MG63 (cell line): ENCODE measurements around the gene PLK2. TPM values are rescaled to one million over a fixed set of nuclear protein-coding genes. Genes with fewer than 3 reads are reported as not detected.

ENCODE experiments used
- DNase-seq: peaks from one replicate; pipeline ENCODE4 v3.0.0-alpha.2; 2020
- H3K27me3 ChIP-seq: fragments of 250-450 bp; sonication (Bioruptor Pico); 2 replicates; pipeline ENCODE4 v1.5.1; 2020; ENCODE audit warnings: mild to moderate bottlenecking, moderate library complexity
- H3K36me3 ChIP-seq: fragments of 250-450 bp; sonication (Bioruptor Pico); 2 replicates; pipeline ENCODE4 v1.5.1; 2020; ENCODE audit warnings: mild to moderate bottlenecking, moderate library complexity
- H3K4me3 ChIP-seq: fragments of 250-450 bp; sonication (Bioruptor Pico); 2 replicates; pipeline ENCODE4 v1.5.1; 2020; ENCODE audit warnings: mild to moderate bottlenecking, moderate library complexity
- H3K9me3 ChIP-seq: fragments of 250-450 bp; sonication (Bioruptor Pico); 2 replicates; pipeline ENCODE4 v1.5.1; 2020; ENCODE audit warnings: mild to moderate bottlenecking, moderate library complexity
- total RNA-seq: library from RNA; depleted of rRNA; stranded (reverse); fragments of >200 nt; shearing (Covaris generic); gene quantifications from 2 replicates; pipeline ENCODE4 v1.2.3, GENCODE V29; 2014; ENCODE audit warnings: low replicate concordance

The PLK2 gene
- total RNA-seq, 1 experiment from 2014 or later = 575 TPM

DNA sequence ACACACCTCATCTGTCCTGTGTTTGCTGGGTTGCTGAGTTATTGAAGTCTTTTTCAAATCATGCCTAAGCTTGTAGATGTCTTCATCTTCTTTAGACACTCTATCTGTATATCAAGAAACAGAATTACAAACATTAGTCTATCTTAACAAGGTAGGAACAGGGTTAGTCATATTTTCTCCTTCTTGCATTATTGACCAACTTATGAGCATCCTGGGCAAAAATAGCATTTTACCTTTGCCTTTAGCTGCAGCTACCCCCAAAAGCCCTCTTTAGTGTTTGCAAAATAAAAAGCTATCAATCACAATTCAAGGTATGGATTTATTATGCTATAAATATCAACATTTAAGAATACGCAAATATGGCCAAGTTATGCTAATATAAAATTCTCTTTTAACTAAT, 3.4 kb downstream of the PLK2 start:
- peaks cover 79% of the 10 kb centered on the region for H3K36me3 ChIP-seq
- no peaks in the 10 kb centered on the region for H3K27me3 ChIP-seq
- no peak for DNase-seq
- H3K9me3 ChIP-seq = no peaks in the 10 kb centered on the region
- peak overlapping the region; percentile 94 for H3K4me3 ChIP-seq

DNA sequence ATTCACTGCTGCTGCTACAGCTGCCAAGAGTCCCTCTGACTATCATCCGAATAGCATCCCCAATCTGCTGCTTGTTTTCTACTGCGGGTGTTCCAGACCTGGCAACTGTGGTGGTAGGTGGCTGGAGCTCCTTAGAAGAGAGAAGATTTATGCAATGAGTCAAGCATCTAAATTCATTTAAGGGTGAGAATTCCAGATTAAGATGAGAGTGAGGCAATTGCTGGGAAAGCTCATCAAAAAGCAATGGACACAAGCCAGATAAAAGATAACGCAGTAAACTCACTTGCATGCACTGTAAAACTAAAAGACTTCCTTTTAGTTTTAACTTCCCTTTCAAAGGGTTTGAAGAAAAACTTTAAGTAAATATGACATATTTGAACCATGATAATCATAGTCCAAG, 3.9 kb downstream of the PLK2 start:
- peak overlapping the region; percentile 94 for H3K4me3 ChIP-seq
- DNase-seq = no peak
- H3K36me3 ChIP-seq = peaks cover 83% of the 10 kb centered on the region
- H3K27me3 ChIP-seq = no peaks in the 10 kb centered on the region
- no peaks in the 10 kb centered on the region for H3K9me3 ChIP-seq

DNA sequence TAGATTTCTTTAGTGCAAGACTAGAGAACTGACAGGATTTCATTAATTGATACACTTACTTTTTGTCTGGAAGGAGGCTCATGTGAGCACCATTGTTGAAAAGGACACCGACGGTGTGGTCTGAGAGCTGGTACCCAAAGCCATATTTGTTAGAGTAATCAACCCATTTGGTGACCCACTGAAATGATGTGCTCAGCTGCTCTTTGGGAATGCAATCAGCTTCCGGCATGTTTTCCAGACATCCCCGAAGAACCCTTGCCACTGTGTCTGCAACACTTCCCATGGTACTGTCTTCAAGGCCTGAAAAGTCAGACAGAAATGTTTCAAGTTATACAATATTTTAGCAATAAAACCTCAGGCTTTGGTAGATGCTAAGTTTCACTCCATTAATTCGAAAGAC, 4.4 kb downstream of the PLK2 start:
- Histone ChIP-seq H3K9me3 (no peaks in the 10 kb centered on the region), H3K27me3 (no peaks in the 10 kb centered on the region), H3K36me3 (peaks cover 87% of the 10 kb centered on the region), H3K4me3 (peak overlapping the region; percentile 94)
- DNase-seq = no peak

DNA sequence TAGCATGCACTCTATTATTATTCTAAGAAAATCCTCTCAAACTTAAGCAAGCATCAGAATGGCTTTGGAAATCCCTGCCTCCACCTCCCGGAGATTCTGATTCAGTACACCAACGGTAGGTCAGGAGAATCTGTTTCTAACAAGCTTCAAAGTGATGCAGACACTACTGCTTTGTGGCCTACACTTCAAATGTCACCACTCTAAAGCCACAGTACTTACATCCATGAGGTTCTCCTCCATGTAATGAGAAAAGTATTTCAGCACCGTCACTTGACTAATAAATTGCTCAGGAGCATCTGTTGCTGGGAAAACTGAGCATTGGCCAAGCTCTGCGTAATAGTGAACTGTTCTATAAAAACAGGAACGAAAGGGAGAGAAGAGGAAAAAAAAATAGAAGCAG, 4.8 kb downstream of the PLK2 start:
- Histone ChIP-seq H3K27me3 (no peaks in the 10 kb centered on the region), H3K36me3 (peaks cover 92% of the 10 kb centered on the region), H3K4me3 (peak overlapping the region; percentile 94), H3K9me3 (no peaks in the 10 kb centered on the region)
- DNase-seq = no peak

DNA sequence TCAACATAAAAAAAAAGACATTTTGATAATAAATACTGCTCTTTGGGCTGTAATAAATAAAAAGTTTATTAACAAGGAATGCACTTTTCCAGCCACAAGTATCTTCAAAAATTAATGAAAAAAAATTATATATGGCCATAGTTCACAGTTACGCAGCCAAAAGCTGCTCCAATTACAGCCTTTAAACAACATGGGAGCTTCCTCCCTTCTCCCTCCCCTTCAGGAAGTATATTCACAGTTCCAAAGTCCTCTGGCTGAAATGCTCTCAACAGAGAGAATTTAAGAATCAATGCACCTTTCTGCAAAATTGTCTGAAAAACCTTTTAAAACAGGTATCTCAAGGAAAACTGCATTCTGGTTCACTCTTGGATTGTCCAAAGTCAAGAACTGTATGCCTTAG, 5.9 kb downstream of the PLK2 start:
- Histone ChIP-seq H3K27me3 (no peaks in the 10 kb centered on the region), H3K4me3 (peak overlapping the region; percentile 94), H3K9me3 (no peaks in the 10 kb centered on the region), H3K36me3 (peaks cover 98% of the 10 kb centered on the region)
- DNase-seq = no peak

DNA sequence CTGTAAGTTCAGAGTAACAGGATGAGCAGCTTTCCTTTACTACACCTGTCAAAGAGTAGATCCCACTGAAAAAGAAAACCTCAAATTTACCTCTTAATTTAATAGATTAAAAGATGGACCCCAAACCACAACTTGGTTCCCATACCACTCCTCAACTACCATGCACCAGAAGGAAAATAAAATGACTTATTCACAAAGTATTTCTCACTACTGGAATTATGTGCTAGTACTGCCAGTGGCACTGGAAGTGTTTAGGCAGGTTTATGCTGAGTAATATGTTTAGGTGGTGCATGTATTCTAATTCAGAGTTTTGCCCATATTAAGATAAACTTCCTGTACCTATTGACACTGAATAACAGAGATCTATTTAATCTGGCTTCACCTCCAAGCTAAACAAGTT, 6.6 kb downstream of the PLK2 start:
- Histone ChIP-seq H3K4me3 (peak overlapping the region; percentile 94), H3K9me3 (no peaks in the 10 kb centered on the region), H3K36me3 (peaks cover 99% of the 10 kb centered on the region), H3K27me3 (no peaks in the 10 kb centered on the region)
- DNase-seq = no peak

DNA sequence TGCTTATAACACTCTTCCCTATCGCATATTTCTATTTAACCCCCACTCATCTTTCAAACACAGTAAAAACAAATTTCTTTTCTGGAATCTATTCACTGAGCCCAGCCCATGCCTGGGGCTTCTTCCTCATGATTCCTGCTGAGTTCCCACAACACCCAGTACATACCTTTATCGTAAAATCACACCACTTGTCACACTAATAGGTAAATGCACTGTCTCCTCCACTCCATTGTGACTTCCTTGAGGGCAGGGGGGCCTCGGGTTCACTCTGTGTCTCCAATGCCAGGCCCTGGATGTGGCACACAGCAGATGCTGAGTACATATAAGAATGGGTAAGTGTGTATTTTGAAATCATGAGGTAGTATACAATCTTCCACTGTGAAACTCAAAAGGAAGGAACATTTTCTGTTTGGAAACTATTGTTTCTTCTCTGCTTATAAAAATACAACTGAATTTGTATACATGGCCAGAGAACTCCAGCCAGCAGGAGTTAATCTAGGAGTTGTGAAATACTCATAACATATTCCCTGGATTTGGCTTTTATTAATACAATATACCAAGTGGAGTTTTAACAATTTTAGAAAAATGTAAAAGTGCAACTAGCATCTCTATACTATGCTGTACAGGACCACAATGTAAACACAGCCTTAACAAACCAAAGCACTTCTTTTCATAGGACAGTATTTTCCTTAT, 7.2 kb downstream of the PLK2 start:
- Histone ChIP-seq H3K36me3 (peaks cover 99% of the 10 kb centered on the region), H3K4me3 (peak overlapping the region; percentile 94), H3K27me3 (no peaks in the 10 kb centered on the region), H3K9me3 (no peaks in the 10 kb centered on the region)
- DNase-seq = no peak

DNA sequence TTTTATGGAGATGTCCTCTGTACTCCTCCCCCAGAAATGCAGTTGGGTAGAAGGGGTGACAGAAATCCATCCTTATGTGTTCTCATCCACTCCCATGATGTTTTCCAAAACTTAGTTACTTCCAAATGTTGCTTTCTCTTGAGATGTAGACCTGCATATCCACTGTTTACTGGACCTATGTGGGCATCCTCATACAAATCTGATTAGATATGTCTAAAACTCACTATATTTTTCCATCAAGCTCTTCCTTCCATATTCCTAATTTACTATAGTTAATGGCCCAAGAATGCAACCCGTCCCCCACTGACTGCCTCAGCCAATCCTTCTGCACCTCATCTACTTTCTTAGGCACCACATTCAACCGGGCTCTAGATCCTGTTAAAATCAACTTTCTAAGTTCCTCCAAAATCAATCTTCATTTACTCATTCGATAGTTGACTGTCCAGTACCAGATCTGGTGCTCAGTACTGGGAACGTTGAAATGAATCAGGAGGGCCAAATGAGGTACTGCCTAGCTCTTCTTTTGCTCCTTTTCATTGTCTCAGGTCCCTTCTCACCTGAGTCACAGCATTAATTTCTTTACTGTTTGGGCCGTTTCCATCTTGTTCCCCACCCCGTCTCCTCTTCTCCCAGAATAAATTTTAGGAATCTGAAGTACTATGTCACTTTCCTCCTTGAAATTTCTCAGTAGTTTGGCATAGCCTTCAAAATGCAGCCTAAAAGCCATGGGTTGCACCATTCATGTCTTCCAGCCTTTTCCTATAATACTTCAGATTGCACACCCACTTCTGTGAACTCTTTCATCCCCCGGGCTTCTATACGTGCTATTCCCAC, 7.9 kb downstream of the PLK2 start:
- DNase-seq = no peak
- Histone ChIP-seq H3K36me3 (peaks cover 97% of the 10 kb centered on the region), H3K27me3 (no peaks in the 10 kb centered on the region), H3K9me3 (no peaks in the 10 kb centered on the region; the same call in 1 of the 2 replicates), H3K4me3 (peak overlapping the region; percentile 94)

DNA sequence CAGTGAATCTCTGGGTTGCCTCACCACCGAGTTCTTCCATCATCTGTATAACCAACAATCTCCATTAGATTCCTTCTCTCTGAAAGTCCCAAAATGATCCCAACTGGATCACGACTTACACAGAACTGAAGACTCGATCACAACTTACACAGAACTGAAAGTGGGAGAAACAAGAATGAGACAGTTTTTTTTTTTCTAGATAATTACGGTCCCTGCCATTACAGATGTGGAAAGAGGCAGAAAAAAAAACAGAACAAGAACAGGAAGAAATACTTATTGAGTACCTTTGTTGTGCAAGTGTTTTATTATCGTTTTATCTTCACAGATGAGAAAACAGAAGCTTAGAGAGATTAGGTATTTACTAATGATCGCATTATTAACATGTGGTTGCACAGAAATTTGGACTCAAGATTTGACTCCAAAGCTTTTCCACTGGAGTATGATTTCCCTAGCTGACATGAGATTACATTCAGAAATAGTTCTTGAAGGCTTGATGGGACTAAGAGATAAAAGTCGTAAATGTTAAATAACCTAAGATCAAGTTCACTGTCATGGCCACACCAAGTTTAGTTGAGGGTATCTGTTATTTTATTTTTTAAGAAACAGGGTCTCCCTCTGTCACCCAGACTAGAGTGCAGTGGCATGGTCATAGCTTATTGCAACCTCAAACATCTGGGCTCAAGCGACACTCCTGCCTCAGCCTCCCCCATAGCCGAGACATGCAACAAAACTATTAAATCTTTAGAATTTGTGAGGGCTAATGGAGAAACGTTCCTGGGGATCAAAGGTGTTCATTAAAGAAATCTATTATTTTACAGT, 8.9 kb downstream of the PLK2 start:
- peaks cover 3% of the 10 kb centered on the region for H3K9me3 ChIP-seq
- no peak overlapping the region for H3K4me3 ChIP-seq
- no peak for DNase-seq
- H3K27me3 ChIP-seq = no peaks in the 10 kb centered on the region
- peaks cover 97% of the 10 kb centered on the region for H3K36me3 ChIP-seq

DNA sequence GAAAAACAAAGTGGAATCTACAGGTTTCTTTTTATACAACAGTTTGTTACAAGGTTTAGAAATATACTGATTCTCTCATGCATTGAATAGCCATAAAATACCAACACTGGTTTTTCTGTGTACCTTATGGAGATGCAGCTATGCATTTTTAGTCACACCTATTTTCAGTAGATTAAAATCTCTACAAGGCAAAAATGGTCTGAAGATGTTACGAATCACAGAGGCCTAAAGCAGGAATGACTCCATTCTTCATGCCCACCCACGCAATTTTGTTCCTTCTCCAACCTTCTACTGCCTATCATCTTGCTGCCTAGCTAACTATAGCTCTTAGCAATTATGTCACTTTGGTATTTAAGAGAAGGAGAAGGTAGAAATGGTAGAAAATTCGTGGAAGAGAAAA, 9.9 kb downstream of the PLK2 start:
- peaks cover 88% of the 10 kb centered on the region for H3K36me3 ChIP-seq
- DNase-seq = no peak

DNA sequence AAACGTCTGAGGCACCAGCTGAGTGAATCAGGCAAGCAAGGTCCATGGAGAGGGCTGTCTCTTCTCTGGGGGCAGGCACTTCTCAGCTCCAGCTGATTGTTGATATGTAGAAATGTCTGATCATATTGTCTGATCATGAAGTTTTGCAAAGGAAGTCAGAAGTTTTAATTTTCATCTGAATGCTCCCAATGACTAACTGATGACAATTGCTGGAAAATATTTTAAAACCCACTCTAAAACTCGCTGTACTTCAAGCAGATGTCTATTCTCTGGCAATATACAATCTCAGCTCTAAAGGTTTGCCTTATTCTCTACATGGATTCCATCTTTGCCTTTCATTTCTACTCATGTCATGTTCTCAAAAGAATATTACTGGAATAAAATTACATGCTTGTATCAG, 12.7 kb downstream of the PLK2 start:
- H3K36me3 ChIP-seq = peaks cover 60% of the 10 kb centered on the region
- no peak overlapping the region for H3K4me3 ChIP-seq
- peaks cover 4% of the 10 kb centered on the region for H3K9me3 ChIP-seq
- no peak for DNase-seq
- H3K27me3 ChIP-seq = no peaks in the 10 kb centered on the region

More for the DNA sequence above, 9.9 kb downstream of the PLK2 start:
- Histone ChIP-seq H3K4me3 (no peak overlapping the region), H3K27me3 (no peaks in the 10 kb centered on the region), H3K9me3 (peaks cover 4% of the 10 kb centered on the region)

DNA sequence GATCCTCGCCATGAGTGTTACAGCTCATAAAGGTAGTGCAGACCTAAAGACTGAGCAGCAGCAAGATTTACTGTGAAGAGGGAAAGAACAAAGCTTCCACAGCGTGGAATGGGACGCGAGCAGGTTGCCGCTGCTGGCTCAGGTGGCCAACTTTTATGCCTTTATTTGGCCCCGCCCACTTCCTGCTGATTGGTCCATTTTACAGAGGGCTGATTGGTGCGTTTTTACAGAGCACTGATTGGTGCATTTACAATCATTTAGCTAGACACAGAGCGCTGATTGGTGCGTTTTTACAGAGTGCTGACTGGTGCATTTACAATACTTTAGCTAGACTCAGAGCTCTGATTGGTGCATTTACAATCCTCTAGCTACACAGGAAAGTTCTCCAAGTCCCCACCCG, 13.9 kb downstream of the PLK2 start:
- Histone ChIP-seq H3K9me3 (peaks cover 4% of the 10 kb centered on the region), H3K27me3 (no peaks in the 10 kb centered on the region), H3K4me3 (no peak overlapping the region), H3K36me3 (peaks cover 48% of the 10 kb centered on the region)
- DNase-seq = no peak

DNA sequence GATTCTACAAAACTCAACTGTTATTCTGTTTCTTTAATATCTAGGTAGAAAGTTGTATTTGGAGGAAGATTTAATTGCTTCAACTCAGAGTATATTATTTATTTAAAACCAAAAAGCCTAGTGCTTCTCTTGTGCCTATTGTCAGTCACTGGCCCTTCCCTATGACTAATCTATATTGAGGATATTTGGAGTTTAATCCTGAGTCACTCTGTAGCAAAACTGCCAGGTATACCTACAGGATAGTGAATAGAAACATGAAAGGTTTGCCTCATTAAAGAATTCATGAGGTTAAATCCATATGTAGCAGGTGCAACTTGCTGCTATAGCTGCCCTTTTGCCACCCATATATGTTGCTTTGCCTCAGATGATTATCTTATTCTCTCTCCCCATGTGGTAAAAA, 15.1 kb downstream of the PLK2 start:
- Histone ChIP-seq H3K4me3 (no peak overlapping the region), H3K36me3 (peaks cover 37% of the 10 kb centered on the region), H3K27me3 (no peaks in the 10 kb centered on the region), H3K9me3 (peaks cover 4% of the 10 kb centered on the region)
- no peak for DNase-seq

DNA sequence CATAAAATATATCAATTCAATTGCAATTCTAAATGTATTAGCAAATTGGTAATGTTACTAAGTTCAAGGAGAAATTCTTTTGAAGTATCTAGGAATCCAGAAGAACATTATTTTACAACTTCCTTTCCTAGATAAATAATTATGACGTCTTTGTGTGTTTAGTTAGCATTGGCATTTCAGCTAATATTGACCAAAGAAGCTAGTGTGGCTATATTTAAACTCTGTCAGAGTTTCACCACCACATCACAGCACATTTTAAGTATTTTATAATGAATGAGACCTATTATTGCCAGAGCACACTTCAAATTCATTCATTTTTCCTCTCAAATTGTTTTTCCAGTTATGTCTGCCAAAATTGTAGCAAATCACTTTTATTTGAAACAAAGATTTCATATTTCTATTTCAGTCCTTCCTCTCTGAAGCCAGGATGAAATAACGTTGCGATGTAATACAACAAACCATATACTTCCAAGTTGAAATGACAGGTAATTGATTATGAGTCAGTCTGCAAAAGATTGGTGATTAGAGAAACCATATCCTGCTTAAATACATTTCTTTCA, 18.9 kb downstream of the PLK2 start:
- H3K4me3 ChIP-seq = no peak overlapping the region
- peaks cover under 1% of the 10 kb centered on the region for H3K36me3 ChIP-seq
- H3K9me3 ChIP-seq = peaks cover under 1% of the 10 kb centered on the region; the same call in 1 of the 2 replicates
- H3K27me3 ChIP-seq = no peaks in the 10 kb centered on the region
- no peak for DNase-seq

DNA sequence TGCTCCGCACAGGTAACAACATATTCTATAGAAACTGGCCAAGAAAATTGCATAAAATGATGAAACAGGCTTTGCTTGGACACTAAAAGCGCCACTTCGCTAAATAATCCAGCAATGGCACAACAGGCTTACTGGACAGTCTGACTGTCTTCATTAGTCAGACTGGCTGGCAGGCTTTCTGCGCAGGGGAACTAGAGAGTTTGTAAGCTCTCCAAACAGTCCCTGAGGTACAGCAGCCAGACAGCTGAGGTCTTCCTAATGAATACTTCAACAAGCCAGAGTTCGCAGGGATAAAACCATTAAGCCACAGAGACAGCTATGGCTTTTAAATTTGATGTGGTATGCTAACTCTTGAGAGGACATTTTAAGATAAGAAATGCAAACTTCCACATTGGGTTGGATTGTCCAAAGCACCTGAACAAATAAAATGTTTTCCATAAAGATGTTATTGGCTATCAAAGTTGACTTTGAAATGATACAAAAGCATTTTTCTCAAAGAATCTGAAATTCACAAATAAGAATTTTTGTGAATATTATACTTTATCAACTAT, 20.7 kb downstream of the PLK2 start:
- DNase-seq = peak; percentile 55
- Histone ChIP-seq H3K9me3 (no peaks in the 10 kb centered on the region; the same call in 1 of the 2 replicates), H3K36me3 (no peaks in the 10 kb centered on the region), H3K27me3 (no peaks in the 10 kb centered on the region), H3K4me3 (no peak overlapping the region)

DNA sequence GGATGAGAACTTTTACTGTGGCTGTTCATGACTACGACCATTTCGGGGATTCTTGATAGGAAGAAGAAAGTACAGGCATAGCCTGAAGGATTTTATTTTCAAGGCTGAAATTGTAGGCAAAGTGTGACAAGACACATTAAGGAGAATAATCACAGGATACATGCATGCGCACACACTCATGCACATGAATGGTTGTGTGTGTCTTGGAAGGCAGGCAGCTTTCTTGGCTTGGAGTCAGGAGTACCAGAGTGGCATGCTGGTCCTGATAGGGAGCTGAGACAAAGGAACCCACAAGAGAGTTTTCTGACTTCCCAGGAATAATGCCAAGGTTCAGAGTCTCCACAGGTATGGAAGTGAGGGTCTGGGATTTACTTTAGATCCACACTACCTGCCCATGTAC, 22.2 kb downstream of the PLK2 start:
- DNase-seq = no peak
- Histone ChIP-seq H3K4me3 (no peak overlapping the region), H3K36me3 (no peaks in the 10 kb centered on the region), H3K27me3 (no peaks in the 10 kb centered on the region), H3K9me3 (no peaks in the 10 kb centered on the region; the same call in 1 of the 2 replicates)
